Prostate gland (tissue), 2 donors: ENCODE measurements around the gene STAT5B.

Source experiments
- POLR2A ChIP-seq: fragments of 450-650 bp; IDR thresholded peaks from one replicate; pipeline ENCODE4 v1.6.1; 2016; ENCODE audit warnings: antibody characterized with exemption, mild to moderate bottlenecking
- POLR2AphosphoS5 ChIP-seq: sonication (generic); formaldehyde crosslinking; IDR thresholded peaks from one replicate; pipeline ENCODE4 v1.6.1; 2017; ENCODE audit warnings: antibody characterized with exemption
- TF ChIP-seq, protein P1 (sequence below), 4 experiments: fragments of 200-600 bp in 2 of 4; fragments of 450-650 bp in 2 of 4; sonication (generic) in 2 of 4; IDR thresholded peaks; 1 replicate in 3 of 4; 2 replicates in 1 of 4; pipeline ENCODE4 v1.5.1; 2016 to 2019; ENCODE audit warnings: antibody characterized with exemption in 4 of 4, mild to moderate bottlenecking in 2 of 4, moderate library complexity in 2 of 4

DNA sequence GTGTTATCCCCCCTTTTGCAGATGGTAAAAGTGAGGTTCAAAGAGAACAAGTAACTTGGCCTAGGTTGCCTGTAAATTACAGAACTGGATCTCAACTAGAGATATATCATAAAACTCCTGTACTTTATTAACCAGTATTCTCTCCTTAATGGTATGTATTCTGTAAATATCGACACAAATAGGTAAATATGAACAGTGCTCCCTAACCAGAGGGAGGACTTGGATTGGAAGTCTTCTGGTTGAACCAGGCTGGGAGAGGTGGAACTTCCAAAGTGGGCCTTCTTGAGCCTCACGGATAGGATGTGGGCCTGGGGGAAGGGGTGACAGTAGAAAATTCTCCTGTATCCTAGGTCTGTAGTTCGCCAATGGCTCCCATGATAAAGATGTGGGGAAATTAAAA lies 19.8 kb upstream of the STAT5B start:
- TF ChIP-seq POLR2A = no peak
- TF ChIP-seq, protein P1, sequence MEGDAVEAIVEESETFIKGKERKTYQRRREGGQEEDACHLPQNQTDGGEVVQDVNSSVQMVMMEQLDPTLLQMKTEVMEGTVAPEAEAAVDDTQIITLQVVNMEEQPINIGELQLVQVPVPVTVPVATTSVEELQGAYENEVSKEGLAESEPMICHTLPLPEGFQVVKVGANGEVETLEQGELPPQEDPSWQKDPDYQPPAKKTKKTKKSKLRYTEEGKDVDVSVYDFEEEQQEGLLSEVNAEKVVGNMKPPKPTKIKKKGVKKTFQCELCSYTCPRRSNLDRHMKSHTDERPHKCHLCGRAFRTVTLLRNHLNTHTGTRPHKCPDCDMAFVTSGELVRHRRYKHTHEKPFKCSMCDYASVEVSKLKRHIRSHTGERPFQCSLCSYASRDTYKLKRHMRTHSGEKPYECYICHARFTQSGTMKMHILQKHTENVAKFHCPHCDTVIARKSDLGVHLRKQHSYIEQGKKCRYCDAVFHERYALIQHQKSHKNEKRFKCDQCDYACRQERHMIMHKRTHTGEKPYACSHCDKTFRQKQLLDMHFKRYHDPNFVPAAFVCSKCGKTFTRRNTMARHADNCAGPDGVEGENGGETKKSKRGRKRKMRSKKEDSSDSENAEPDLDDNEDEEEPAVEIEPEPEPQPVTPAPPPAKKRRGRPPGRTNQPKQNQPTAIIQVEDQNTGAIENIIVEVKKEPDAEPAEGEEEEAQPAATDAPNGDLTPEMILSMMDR (IDR thresholded peaks at IDR 0.05) = no peak
- no peak for TF ChIP-seq POLR2AphosphoS5
